ENCODE data around the gene FBXW12. TPM values are rescaled to one million over a fixed set of nuclear protein-coding genes. Genes with fewer than 3 reads are reported as not detected.
A peak's percentile ranks its signal among the peaks of the same experiment; 100 is the strongest.

The FBXW12 gene
- total RNA-seq, 1 experiment from 2014 or later: not detected

GRCh38 chr3:48430708-48431101 is 58.7 kb downstream of the FBXW12 start:
- peak overlapping the region; percentile 81 for H3K9ac ChIP-seq (ENCODE audit: low read length)
- H3K9me3 ChIP-seq (ENCODE audit: low read length): no peaks in the 10 kb centered on the region
- peaks cover 6% of the 10 kb centered on the region; the same call in 1 of the 2 replicates for H3K36me3 ChIP-seq (ENCODE audit: insufficient read depth, low read length)
- H3K4me1 ChIP-seq (ENCODE audit: low read length): peaks cover 43% of the 10 kb centered on the region
- no peak for DNase-seq
- peak overlapping the region; percentile 77 for H3K4me2 ChIP-seq (ENCODE audit: low read depth, low read length, poor library complexity, severe bottlenecking)
- H3K27me3 ChIP-seq (ENCODE audit: low read length): no peaks in the 10 kb centered on the region
- peak overlapping the region; percentile 54 for H3K27ac ChIP-seq (ENCODE audit: low read length)
- no peak overlapping the region for H2AFZ ChIP-seq (ENCODE audit: low read length)
- H3K9me2 ChIP-seq (replicated peaks; ENCODE audit: insufficient read depth, low read length): no peaks in the 10 kb centered on the region
- no peaks in the 10 kb centered on the region for H4K20me1 ChIP-seq (ENCODE audit: insufficient read depth, low read depth, low read length)
- H3K79me2 ChIP-seq (ENCODE audit: low read length): peaks cover 42% of the 10 kb centered on the region
- H3K4me3 ChIP-seq (ENCODE audit: low read length): peak overlapping the region; percentile 76

GRCh38 chr3:48431224-48432029 is 59.4 kb downstream of the FBXW12 start:
- no peak overlapping the region for H3K4me2 ChIP-seq (ENCODE audit: low read depth, low read length, poor library complexity, severe bottlenecking)
- H3K4me1 ChIP-seq (ENCODE audit: low read length): peaks cover 40% of the 10 kb centered on the region
- H3K27me3 ChIP-seq (ENCODE audit: low read length): no peaks in the 10 kb centered on the region

GRCh38 chr3:48432411-48433371 is 60.7 kb downstream of the FBXW12 start:
- H3K4me1 ChIP-seq (ENCODE audit: low read length): peaks cover 33% of the 10 kb centered on the region
- H3K9me2 ChIP-seq (replicated peaks; ENCODE audit: insufficient read depth, low read length): no peaks in the 10 kb centered on the region

More at GRCh38 chr3:48431224-48432029, 59.4 kb downstream of the FBXW12 start:
- Histone ChIP-seq H3K27ac (ENCODE audit: low read length) (no peak overlapping the region), H3K9me3 (ENCODE audit: low read length) (no peaks in the 10 kb centered on the region), H3K9ac (ENCODE audit: low read length) (peak overlapping the region; percentile 81; the same call in 1 of the 2 replicates), H3K79me2 (ENCODE audit: low read length) (peaks cover 35% of the 10 kb centered on the region), H3K36me3 (ENCODE audit: insufficient read depth, low read length) (peaks cover 6% of the 10 kb centered on the region; the same call in 1 of the 2 replicates), H2AFZ (ENCODE audit: low read length) (no peak overlapping the region), H4K20me1 (ENCODE audit: insufficient read depth, low read depth, low read length) (no peaks in the 10 kb centered on the region), H3K4me3 (ENCODE audit: low read length) (no peak overlapping the region), H3K9me2 (replicated peaks; ENCODE audit: insufficient read depth, low read length) (no peaks in the 10 kb centered on the region)
- no peak for DNase-seq

GRCh38 chr3:48433472-48434118 is 61.6 kb downstream of the FBXW12 start:
- Histone ChIP-seq H2AFZ (ENCODE audit: low read length) (no peak overlapping the region), H3K36me3 (ENCODE audit: insufficient read depth, low read length) (peaks cover 6% of the 10 kb centered on the region; the same call in 1 of the 2 replicates), H3K4me3 (ENCODE audit: low read length) (no peak overlapping the region), H3K9me2 (replicated peaks; ENCODE audit: insufficient read depth, low read length) (no peaks in the 10 kb centered on the region), H3K9ac (ENCODE audit: low read length) (no peak overlapping the region), H3K4me1 (ENCODE audit: low read length) (peaks cover 34% of the 10 kb centered on the region), H3K79me2 (ENCODE audit: low read length) (peaks cover 19% of the 10 kb centered on the region), H3K4me2 (ENCODE audit: low read depth, low read length, poor library complexity, severe bottlenecking) (no peak overlapping the region), H3K9me3 (ENCODE audit: low read length) (no peaks in the 10 kb centered on the region), H3K27ac (ENCODE audit: low read length) (no peak overlapping the region), H4K20me1 (ENCODE audit: insufficient read depth, low read depth, low read length) (no peaks in the 10 kb centered on the region), H3K27me3 (ENCODE audit: low read length) (no peaks in the 10 kb centered on the region)
- no peak for DNase-seq

More at GRCh38 chr3:48432411-48433371, 60.7 kb downstream of the FBXW12 start:
- Histone ChIP-seq H3K79me2 (ENCODE audit: low read length) (peaks cover 22% of the 10 kb centered on the region), H3K4me2 (ENCODE audit: low read depth, low read length, poor library complexity, severe bottlenecking) (no peak overlapping the region), H3K27me3 (ENCODE audit: low read length) (no peaks in the 10 kb centered on the region), H3K27ac (ENCODE audit: low read length) (no peak overlapping the region), H4K20me1 (ENCODE audit: insufficient read depth, low read depth, low read length) (no peaks in the 10 kb centered on the region), H3K4me3 (ENCODE audit: low read length) (no peak overlapping the region), H3K9ac (ENCODE audit: low read length) (no peak overlapping the region), H2AFZ (ENCODE audit: low read length) (no peak overlapping the region), H3K9me3 (ENCODE audit: low read length) (no peaks in the 10 kb centered on the region), H3K36me3 (ENCODE audit: insufficient read depth, low read length) (peaks cover 6% of the 10 kb centered on the region; the same call in 1 of the 2 replicates)
- no peak for DNase-seq

- no peak for DNase-seq
- H3K27ac ChIP-seq (ENCODE audit: low read length): no peak overlapping the region
- peak overlapping the region; percentile 20; the same call in 1 of the 2 replicates for H3K9ac ChIP-seq (ENCODE audit: low read length)
- peaks cover 43% of the 10 kb centered on the region for H3K4me1 ChIP-seq (ENCODE audit: low read length)
- H3K27me3 ChIP-seq (ENCODE audit: low read length): no peaks in the 10 kb centered on the region
- H3K4me3 ChIP-seq (ENCODE audit: low read length): no peak overlapping the region
- peaks cover 25% of the 10 kb centered on the region for H3K79me2 ChIP-seq (ENCODE audit: low read length)
- H3K9me2 ChIP-seq (replicated peaks; ENCODE audit: insufficient read depth, low read length): no peaks in the 10 kb centered on the region
- no peaks in the 10 kb centered on the region for H3K9me3 ChIP-seq (ENCODE audit: low read length)
- peaks cover 6% of the 10 kb centered on the region; the same call in 1 of the 2 replicates for H3K36me3 ChIP-seq (ENCODE audit: insufficient read depth, low read length)
- H2AFZ ChIP-seq (ENCODE audit: low read length): no peak overlapping the region
- no peak overlapping the region for H3K4me2 ChIP-seq (ENCODE audit: low read depth, low read length, poor library complexity, severe bottlenecking)
- no peaks in the 10 kb centered on the region for H4K20me1 ChIP-seq (ENCODE audit: insufficient read depth, low read depth, low read length)
These were observed 62.7 kb downstream of the FBXW12 start for GRCh38 chr3:48434591-48435222.

GRCh38 chr3:48435223-48435595 is 63.2 kb downstream of the FBXW12 start:
- peaks cover 6% of the 10 kb centered on the region; the same call in 1 of the 2 replicates for H3K36me3 ChIP-seq (ENCODE audit: insufficient read depth, low read length)
- no peak overlapping the region for H2AFZ ChIP-seq (ENCODE audit: low read length)
- no peak for DNase-seq
- peaks cover 27% of the 10 kb centered on the region for H3K79me2 ChIP-seq (ENCODE audit: low read length)
- no peaks in the 10 kb centered on the region; the same call in 1 of the 2 replicates for H4K20me1 ChIP-seq (ENCODE audit: insufficient read depth, low read depth, low read length)
- H3K27ac ChIP-seq (ENCODE audit: low read length): no peak overlapping the region
- no peaks in the 10 kb centered on the region for H3K9me3 ChIP-seq (ENCODE audit: low read length)
- H3K27me3 ChIP-seq (ENCODE audit: low read length): no peaks in the 10 kb centered on the region
- H3K4me3 ChIP-seq (ENCODE audit: low read length): no peak overlapping the region
- peak overlapping the region; percentile 12; the same call in 1 of the 2 replicates for H3K9ac ChIP-seq (ENCODE audit: low read length)
- H3K4me1 ChIP-seq (ENCODE audit: low read length): peaks cover 40% of the 10 kb centered on the region
- no peaks in the 10 kb centered on the region for H3K9me2 ChIP-seq (replicated peaks; ENCODE audit: insufficient read depth, low read length)
- H3K4me2 ChIP-seq (ENCODE audit: low read depth, low read length, poor library complexity, severe bottlenecking): no peak overlapping the region

GRCh38 chr3:48435774-48436476 is 63.9 kb downstream of the FBXW12 start:
- no peak overlapping the region for H3K4me2 ChIP-seq (ENCODE audit: low read depth, low read length, poor library complexity, severe bottlenecking)
- peaks cover 33% of the 10 kb centered on the region for H3K4me1 ChIP-seq (ENCODE audit: low read length)
- peak overlapping the region; percentile 14; the same call in 1 of the 2 replicates for H3K9ac ChIP-seq (ENCODE audit: low read length)
- H2AFZ ChIP-seq (ENCODE audit: low read length): no peak overlapping the region
- H3K36me3 ChIP-seq (ENCODE audit: insufficient read depth, low read length): peaks cover 6% of the 10 kb centered on the region; the same call in 1 of the 2 replicates
- peak; percentile 94 for DNase-seq
- peaks cover 34% of the 10 kb centered on the region for H3K79me2 ChIP-seq (ENCODE audit: low read length)
- no peak overlapping the region for H3K27ac ChIP-seq (ENCODE audit: low read length)
- no peaks in the 10 kb centered on the region for H3K27me3 ChIP-seq (ENCODE audit: low read length)
- H3K9me2 ChIP-seq (replicated peaks; ENCODE audit: insufficient read depth, low read length): no peaks in the 10 kb centered on the region
- H3K4me3 ChIP-seq (ENCODE audit: low read length): no peak overlapping the region
- H3K9me3 ChIP-seq (ENCODE audit: low read length): no peaks in the 10 kb centered on the region
- no peaks in the 10 kb centered on the region; the same call in 1 of the 2 replicates for H4K20me1 ChIP-seq (ENCODE audit: insufficient read depth, low read depth, low read length)
